GDM1 (cell line): Measurements from ENCODE around the gene MAIP1.
"Not testable (repeated sequence)": the region's sequence is repeated elsewhere in the genome, so short reads cannot be mapped to it uniquely, and the experiment has no call there.

Experiments used
- DNase-seq: peaks from one replicate; lab custom pipeline; 2025; lab: John Stamatoyannopoulos, UW

Gene MAIP1

DNA sequence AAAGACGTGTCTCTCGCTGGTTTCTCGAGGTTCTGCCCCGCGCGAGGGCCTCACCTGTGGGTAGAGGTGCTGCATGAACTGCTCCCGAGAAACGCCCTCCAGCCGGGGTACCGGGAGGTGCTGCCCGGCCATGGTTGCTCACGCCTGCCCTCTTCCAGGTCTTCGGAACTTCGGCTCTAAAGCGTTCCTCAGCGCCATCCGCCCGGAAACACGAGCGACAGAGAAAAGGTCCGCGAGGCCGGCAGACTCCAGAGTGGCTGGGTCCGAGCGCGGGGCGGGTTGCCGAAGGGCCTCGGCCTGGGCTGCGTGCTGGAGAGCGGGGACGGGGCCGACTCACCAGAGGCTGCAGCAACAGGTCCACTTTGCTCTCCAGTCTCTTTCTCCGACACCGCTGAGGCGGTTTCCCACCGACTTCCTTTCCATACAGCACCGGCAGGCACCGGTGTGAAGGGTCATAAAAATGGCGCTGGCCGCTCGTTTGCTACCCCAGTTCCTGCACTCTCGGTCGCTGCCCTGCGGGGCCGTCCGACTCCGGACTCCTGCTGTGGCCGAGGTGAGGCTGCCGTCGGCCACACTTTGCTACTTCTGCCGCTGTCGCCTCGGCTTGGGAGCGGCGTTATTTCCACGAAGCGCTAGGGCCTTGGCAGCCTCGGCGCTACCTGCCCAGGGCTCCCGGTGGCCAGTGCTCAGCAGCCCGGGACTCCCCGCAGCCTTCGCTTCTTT is at the start of gene MAIP1, which contains the start of gene TYW5:
Gene MAIP1, plus strand, starts transcription at position 244 of the 723 bp plus-strand sequence. Its CDS starts 217 bp downstream, at position 461.
Gene TYW5, minus strand, starts transcription at position 153 of the 723 bp plus-strand sequence. Its CDS starts 21 bp downstream, at position 132.
- DNase-seq, result peak; percentile 82

- no peak for DNase-seq
Observed at GRCh38 chr2:199907008-199907714, 48.2 kb upstream of the MAIP1 start.

DNA sequence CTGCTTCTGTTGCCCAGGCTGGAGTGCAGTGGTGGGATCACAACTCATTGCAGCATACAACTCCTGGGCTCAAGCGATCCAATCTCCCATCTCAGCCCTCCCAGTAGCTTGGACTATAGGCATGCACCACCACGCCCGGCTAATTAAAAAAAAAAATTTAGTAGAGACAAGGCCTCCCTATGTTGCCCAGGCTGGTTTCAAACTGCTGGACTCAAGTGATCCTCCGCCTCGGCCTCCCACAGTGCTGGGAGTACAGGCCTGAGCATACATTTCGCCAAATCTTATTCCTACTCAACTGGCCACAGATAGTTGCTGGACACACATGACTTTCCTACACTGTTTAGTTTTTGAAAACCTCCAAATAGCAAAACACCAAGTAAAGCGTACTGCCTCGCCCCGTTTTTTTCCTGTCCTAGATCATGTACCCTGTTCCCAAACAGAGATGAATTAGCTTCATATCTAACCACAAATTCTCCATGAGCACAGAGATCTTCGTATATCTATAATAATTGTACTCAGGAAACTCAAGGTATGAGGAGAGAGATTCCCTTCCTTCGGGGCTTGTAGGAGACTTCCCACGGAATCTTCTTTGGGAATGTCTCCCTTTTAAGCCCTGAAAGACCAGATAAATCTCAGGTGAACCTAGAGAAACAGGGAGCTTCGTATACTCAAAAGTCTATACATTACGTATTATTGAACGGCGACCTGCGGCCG is 44.9 kb upstream of the MAIP1 start:
- no peak for DNase-seq

DNA sequence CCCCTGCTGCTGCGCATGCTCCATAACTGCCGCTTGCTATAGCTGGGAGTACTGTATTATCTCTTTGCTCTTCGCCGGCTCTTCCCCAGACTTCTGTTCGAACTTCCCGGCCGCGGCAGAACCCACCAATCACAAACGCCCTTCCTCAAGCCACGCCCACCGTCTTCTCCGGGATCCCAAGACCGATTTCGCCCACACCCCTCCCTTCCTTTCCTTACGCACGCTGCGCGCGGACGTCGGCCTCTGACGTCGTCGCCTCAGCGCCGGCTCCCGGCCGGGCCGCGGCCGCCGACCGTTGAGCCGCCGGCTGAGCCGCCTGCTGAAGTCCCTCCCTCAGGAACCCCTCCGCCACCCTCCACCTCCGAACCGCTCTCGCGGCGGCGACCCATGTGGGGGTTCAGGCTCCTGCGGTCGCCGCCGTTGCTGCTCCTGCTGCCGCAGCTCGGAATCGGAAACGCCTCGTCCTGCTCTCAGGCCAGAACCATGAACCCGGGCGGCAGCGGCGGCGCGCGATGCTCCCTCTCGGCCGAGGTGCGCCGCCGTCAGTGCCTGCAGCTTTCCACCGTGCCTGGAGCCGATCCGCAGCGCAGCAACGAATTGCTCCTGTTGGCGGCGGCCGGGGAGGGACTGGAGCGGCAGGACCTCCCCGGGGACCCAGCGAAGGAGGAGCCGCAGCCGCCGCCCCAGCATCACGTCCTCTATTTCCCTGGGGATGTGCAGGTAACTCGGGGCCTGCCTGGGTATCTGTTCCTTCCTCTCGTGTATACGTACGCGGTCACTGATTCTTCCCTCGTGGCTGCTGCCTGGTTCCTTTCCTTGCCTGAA is 44.1 kb upstream of the MAIP1 start, which contains the start of gene C2orf69:
Gene C2orf69, plus strand, starts transcription at position 242 of the 825 bp plus-strand sequence. Its CDS starts 146 bp downstream, at position 388.
- peak; percentile 97 for DNase-seq

- no peak for DNase-seq
Observed at GRCh38 chr2:199911877-199912161, 43.6 kb upstream of the MAIP1 start.

DNA sequence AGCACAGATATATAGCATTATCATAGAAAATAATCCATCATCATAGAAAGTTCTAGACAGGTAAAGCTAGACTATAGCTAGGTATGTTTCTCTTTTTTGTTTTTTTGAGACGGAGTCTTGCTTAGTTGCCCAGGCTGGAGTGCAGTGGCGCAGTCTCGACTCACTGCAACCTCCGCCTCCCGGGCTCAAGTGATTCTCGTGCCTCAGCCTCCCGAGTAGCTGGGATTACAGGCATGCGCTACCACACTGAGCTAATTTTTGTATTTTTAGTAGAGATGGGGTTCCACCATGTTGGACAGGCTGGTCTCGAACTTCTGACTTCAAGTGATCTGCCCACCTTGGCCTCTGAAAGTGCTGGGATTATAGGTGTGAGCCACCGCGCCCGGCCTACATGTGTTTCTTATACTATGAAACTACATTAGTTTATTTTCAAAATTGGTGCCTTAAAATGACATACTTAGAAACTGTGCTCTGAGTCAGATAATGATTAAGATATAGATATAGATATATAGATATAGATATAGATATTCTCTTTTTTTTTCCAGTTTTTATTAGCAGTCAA is 42.7 kb upstream of the MAIP1 start:
- DNase-seq, result not testable (repeated sequence)

DNA sequence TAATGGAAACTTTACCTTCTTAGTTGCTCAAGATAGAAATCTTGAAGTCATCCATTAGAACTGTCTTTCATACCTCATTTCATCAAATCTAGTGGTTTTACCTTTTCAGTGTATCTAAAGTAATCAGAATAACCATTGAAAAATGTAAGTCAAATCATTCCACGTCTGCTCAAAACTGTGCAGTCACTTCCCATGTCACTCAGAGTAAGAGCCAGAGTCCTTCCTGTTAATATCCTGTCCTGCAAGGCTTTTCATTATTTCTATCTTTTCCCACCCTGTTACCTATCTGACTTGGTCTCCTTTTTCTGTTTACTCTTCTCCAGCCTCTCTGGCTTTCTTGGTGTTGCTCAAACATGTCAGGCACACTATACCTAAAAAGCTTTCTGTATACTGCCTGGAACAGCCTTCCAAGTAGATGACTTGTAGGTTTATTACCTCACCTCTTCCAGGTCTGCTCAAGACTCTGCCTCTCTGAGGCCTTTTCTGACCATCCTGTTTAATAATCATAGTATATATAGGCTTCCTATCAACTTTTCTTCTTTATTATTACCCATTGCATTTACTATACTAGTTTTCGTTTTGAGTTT is 40.9 kb upstream of the MAIP1 start:
- no peak for DNase-seq

- no peak for DNase-seq
Observed at GRCh38 chr2:199916980-199917379, 38.4 kb upstream of the MAIP1 start.

- DNase-seq, result no peak
Observed at GRCh38 chr2:199922856-199923255, 32.5 kb upstream of the MAIP1 start.

DNA sequence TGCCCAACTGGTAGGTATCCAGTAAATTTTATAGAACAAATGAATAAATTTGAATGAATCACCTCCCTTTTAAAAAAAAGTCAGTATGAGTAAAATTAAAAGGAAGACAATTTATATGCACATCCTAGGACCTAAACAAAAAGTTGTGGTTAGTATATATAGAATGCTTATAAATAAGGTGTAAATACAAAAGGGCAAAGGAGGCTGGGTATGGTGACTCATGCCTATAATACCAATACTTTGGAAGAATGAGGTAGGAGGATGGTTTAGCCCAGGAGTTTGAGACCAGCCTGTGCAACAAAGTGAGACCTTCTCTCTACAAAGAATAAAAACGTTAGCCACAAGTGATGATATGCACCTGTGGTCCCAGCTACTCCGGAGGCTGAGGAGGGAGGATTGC is 31.5 kb upstream of the MAIP1 start:
- no peak for DNase-seq

DNA sequence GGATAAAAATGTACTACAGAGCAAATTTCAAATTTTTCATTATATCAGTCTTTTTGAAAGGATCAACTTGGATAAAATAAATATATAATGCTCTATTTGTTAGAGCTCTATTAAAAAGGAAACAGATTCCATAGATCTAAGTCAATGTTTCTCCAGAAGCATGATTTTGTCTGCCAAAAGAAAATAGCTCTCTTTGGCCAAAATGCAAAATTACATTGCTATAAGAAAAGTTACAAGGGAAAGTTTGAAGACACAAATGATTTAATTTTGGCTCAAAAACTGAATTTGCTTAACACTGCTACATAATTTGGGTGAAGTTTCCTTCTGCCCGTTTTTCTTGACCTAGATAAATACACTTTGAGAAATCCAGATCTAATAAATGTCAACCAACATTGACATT is 28.6 kb upstream of the MAIP1 start:
- no peak for DNase-seq

GRCh38 chr2:199928226-199928625 is 27.2 kb upstream of the MAIP1 start:
- DNase-seq, result no peak

GRCh38 chr2:199928626-199929025 is 26.8 kb upstream of the MAIP1 start:
- no peak for DNase-seq

DNA sequence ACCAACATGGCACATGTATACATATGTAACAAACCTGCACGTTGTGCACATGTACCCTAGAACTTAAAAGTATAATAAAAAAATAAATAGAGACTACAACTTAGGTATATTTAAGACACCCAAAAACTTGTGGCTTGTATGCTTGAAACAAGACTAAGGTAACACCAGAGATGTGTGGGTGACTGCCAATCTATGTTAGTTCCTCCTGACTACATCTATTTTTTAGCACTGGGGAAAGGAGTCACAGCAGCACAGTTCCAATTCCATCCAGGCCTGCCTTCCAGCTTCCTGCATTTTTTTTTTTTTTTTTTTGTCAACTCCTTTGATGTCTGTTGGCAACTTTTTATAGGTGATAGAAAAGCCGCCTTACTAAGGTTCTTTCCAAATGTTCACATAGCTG is 26.1 kb upstream of the MAIP1 start:
- no peak for DNase-seq

GRCh38 chr2:199932312-199932855 is 23.0 kb upstream of the MAIP1 start:
- no peak for DNase-seq

GRCh38 chr2:199933466-199933865 is 21.9 kb upstream of the MAIP1 start:
- DNase-seq, result no peak

DNA sequence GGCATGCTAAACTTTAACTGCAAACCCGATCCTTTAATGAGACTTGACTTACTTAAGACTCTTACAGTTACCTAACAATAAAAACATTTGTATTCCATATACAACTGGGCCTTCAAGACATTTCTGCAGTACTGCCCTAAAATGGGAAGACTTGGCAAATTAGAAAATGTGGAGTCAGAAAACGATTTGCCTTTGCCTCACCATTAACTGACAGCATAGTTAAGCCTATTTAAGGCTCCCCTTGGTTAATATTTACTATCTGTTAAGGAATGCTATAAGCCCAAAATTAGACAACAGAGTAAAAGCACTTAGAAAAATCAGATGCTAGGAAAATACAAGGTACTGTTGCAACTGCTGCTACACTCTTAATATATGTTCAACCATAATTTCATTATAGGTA is 18.8 kb upstream of the MAIP1 start:
- DNase-seq, result no peak

- DNase-seq, result peak; percentile 3
Observed at GRCh38 chr2:199940373-199940772, 15.0 kb upstream of the MAIP1 start.

DNA sequence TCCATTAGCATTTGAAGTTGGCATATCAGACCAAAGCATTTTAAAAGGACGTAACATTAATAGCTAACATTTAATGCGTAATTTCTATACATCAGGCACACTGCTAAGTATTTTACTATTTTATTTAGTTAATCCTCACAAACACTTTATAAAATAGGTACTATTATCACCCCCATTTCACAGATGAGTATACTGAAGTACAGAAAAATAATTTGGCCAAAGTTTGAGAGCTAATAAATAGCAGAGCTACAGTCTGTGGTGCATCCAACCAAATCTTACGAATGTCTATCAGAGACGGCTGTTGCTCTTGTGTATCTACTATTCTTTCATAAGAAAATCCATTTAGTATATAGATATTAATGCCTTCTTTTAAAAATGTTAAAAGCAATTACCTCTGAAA is 12.0 kb upstream of the MAIP1 start:
- no peak for DNase-seq

DNA sequence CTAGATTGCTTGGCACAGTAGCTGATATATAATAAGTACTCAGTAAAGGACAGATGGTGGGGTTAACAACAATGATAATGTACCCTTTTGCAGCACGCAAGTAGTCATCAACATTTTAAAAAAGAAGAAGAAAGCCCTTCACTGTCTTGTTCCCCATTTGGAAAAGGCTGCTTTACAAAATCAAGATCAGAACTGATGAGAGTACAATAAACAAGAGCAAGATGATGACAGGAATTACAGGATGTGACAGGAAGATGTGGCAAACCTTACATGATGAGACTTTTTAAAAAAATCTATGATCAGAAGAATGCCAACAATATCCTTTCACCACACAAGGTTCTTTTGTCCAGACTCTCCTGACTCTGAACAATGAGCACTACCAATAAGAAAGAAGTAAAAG is 9.2 kb upstream of the MAIP1 start:
- no peak for DNase-seq

DNA sequence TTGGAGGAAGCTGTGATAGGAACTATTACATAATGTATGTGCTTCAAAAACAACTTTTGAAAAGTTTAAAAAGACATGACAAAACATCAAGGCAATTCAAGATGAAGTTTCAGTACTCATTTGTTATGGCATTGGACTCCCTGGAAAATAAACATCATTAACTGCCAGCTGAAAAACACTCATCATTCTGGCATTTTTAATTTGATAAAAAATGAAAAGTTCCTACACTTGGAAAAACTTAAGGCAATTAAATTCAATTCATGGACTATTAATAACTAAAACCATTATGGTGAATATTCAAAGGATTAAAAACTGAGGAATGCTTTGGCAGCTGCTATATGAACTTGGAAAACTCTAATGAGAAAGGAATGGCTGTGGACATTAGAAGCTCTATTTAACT is 8.5 kb upstream of the MAIP1 start:
- DNase-seq, result no peak
